Measurements from ENCODE around the gene HIVEP3.
"Not testable (repeated sequence)": the region's sequence is repeated elsewhere in the genome, so short reads cannot be mapped to it uniquely, and the experiment has no call there.

HIVEP3 gene

DNA sequence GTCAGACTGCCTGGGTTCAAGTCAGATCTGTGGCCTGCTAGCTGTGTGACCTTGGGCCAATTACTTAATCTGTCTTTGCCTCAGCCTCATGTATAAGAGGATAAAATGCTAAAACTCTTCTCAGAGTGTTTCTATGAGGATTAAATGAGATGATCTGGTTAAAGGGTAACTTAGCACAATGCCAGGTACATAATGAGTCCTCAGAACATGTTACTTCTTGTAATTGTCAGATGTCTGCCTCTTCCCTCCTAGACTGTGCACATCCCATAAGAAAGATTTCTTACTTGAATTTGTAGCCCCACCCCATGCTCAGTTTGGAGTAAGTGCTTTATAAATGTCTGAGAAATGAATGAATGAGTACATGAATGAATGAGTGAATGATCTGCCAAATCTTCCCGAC is 34.6 kb upstream of the HIVEP3 start:
- TF ChIP-seq, protein P1, sequence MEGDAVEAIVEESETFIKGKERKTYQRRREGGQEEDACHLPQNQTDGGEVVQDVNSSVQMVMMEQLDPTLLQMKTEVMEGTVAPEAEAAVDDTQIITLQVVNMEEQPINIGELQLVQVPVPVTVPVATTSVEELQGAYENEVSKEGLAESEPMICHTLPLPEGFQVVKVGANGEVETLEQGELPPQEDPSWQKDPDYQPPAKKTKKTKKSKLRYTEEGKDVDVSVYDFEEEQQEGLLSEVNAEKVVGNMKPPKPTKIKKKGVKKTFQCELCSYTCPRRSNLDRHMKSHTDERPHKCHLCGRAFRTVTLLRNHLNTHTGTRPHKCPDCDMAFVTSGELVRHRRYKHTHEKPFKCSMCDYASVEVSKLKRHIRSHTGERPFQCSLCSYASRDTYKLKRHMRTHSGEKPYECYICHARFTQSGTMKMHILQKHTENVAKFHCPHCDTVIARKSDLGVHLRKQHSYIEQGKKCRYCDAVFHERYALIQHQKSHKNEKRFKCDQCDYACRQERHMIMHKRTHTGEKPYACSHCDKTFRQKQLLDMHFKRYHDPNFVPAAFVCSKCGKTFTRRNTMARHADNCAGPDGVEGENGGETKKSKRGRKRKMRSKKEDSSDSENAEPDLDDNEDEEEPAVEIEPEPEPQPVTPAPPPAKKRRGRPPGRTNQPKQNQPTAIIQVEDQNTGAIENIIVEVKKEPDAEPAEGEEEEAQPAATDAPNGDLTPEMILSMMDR (IDR thresholded peaks at IDR 0.05; ENCODE audit: low read depth, low read length): no peak
- no peak overlapping the region for H3K4me3 ChIP-seq (ENCODE audit: low read depth, low read length)

DNA sequence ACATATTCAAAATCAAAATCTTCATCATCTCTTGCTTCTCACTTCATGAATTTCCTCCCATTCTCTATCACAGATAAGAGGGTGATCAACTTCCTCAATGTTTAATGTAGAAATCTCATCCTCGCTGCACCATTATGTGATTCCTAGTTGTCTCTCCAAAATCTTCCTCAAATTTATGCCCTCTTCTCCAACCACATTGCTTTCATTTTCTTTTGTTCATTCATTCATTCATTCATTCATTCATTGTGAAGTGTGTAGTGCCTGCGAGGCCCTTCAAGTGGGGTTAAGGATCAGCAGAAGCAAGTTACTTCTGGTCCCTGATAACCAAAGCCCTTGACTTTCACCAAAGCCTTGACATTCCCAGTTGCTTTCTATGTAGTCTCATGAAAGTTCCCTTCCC is 33.5 kb upstream of the HIVEP3 start:
- TF ChIP-seq, protein P1 (IDR thresholded peaks at IDR 0.05; ENCODE audit: low read depth, low read length): no peak

DNA sequence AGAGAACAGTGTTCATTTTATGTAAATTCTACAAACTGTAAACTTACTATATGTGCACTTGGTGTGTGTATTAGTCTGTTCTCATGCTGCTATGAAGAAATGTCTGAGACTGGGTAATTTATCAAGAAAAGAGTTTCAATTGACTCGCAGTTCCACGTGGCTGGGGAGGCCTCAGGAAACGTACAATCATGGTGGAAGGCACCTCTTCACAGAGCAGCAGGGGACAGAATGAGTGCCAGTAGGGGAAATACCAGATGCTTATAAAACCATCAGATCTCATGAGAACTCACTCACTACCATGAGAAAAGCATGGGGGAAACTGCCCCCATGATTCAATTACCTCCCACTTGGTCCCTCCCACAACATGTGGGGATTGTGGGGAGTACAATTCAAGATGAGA is 32.8 kb upstream of the HIVEP3 start:
- H3K4me3 ChIP-seq (ENCODE audit: low read depth, low read length): not testable (repeated sequence)

More for the DNA sequence above, 33.5 kb upstream of the HIVEP3 start:
- H3K4me3 ChIP-seq (ENCODE audit: low read depth, low read length): no peak overlapping the region

DNA sequence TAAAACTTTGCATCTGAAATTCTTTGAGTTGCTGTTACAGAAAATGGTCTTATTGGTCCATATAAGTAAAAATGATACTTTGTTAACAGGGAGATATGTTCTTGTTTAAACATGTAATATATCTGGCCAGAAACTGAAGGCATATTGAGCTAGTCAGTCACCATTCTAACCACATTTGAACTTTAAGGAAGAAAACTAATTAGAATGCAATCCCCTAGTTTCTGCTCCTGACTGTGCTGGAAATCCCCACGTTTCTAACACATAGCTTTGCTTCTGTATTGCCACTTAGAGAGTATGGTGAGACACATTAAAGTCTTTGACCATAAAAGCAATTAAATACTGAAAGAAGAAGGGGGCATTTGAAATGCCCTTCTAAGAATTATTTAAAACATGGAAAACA is 32.1 kb upstream of the HIVEP3 start:
- TF ChIP-seq, protein P1 (IDR thresholded peaks at IDR 0.05; ENCODE audit: low read depth, low read length): no peak
- no peak overlapping the region for H3K4me3 ChIP-seq (ENCODE audit: low read depth, low read length)

DNA sequence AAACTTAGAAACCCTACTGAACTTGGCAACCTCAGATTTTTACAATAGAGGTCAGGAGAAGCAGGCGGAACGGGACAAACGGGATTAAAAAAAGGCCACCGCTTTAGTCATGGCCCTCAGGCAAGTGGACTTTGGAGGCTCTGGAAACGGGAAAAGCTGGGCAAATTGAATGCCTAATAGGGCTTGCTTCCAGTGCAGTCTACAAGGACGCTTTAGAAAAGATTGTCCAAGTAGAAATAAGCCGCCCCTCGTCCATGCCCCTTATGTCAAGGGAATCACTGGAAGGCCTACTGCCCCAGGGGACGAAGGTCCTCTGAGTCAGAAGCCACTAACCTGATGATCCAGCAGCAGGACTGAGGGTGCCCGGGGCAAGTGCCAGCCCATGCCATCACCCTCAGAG is 27.2 kb upstream of the HIVEP3 start:
- H3K4me3 ChIP-seq (ENCODE audit: low read depth, low read length): not testable (repeated sequence)

DNA sequence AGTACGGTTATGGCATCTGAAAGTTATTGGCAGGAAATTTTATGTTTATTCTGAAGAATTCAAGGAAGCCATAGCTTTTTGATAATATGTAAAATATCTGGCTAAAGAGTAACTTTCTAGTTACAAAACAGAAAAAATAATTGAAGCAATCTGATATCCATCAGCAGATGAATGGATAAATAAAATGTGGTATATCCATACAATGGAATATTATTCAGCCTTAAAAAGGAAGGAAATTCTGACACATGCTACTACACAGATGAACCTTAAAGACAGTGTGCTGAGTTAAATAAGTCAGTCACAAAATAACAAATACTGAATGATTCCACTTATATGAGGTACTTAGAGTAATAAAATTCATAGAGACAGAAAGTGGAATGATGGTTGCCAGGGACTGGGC is 25.0 kb upstream of the HIVEP3 start:
- no peak overlapping the region for H3K4me3 ChIP-seq (ENCODE audit: low read depth, low read length)
- TF ChIP-seq, protein P1 (IDR thresholded peaks at IDR 0.05; ENCODE audit: low read depth, low read length): no peak

DNA sequence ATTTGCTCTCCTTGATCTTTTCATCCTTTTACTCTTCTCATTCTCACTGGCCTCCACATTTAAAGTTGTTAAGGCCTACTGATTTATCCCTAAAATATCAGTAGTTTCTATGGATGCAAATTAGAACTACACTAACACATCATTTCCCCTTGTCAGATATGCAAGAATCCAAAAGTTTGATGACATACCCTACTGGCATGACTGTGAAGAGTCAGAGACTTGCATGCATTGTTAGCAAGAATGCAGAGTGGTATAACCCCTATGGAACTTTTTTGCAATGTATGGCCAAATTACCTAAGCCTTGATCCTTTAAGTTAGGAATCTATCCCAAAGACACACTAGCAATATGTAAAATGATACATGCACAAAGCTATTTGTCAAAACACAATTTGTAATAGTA is 23.6 kb upstream of the HIVEP3 start:
- TF ChIP-seq, protein P1 (IDR thresholded peaks at IDR 0.05; ENCODE audit: low read depth, low read length): no peak
- no peak overlapping the region for H3K4me3 ChIP-seq (ENCODE audit: low read depth, low read length)

DNA sequence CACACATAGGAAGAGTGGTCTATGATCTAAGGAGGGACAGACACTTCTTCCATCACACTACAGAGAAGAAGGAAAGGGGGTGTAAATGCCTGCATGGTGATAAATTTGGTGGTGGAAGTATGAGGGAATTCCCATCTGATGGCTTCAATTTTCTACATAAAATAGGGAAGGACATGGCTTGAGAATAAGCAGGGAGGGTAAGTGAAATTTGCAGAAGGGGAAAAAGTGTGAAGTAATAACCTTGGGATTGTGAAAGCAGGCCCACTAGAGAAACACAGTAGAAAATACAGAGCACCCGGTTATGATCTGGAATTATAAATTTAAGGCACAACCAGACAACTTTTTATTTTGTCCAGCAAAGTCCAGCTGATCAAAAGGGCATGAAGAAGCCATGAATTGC is 22.7 kb upstream of the HIVEP3 start:
- TF ChIP-seq, protein P1 (IDR thresholded peaks at IDR 0.05; ENCODE audit: low read depth, low read length): no peak

DNA sequence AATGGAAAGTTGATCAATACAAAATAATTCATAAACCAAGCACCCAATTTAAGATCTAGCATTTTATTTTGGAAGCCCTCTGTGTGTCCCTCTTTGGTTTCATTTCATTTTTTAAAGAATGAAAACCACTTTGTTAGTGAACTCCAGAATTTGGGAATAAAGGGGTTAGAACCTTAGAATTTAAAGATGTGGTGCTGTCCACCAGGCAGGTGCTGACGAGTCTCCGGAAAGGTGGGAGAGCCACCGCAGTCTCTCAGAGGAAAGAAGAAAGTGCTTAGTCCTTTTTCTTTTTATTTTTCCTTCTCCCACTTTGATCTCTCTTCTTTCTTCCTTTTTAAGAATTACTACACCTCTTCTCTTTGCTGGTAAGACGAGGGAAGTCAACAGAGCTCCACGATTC is 20.5 kb upstream of the HIVEP3 start:
- H3K4me3 ChIP-seq (ENCODE audit: low read depth, low read length): no peak overlapping the region
- TF ChIP-seq, protein P1 (IDR thresholded peaks at IDR 0.05; ENCODE audit: low read depth, low read length): no peak

More for the DNA sequence above, 22.7 kb upstream of the HIVEP3 start:
- no peak overlapping the region for H3K4me3 ChIP-seq (ENCODE audit: low read depth, low read length)

Measured in WI38 (cell line).